Measurements from ENCODE around the gene OXLD1.
A peak's percentile ranks its signal among the peaks of the same experiment; 100 is the strongest.

Gene OXLD1

DNA sequence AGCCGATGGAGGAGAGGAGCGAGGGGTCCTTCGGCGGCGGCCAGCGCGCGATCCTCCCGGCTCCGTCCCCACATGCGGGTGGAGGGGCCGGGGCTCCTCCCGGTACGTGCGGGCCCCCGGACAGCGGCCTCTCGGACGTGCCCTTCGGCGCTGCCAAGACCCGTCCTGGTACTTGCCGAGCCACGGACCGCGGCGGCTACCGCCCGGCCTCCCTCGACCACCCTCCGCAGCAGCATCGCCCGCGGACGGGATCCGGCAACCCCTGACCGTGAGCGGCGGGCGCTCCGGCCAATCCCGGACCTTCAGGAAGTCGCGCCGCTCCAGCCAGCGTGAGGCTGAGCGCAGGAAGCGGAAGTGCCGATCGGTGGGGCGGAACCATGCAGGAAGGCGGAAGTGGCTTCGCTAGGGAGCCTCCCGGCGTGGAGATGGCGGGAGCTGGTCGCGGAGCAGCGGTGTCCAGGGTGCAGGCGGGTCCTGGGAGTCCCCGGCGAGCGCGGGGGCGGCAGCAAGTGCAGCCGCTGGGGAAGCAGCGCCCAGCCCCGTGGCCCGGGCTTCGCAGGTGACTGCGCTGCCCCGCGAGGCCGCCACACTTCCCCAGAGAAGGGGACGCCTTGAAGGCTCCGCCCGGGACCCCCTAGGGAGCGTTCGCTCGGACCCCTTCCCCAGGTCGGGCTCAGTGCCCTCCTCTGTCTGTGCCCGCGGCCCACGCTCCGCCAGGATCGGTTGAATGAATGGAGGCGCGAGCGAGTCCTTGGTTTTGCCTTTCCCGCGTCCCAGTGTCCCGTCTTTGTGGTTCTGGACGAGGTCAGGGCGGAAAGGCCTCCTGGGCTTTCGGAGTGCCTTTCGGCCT is at the start of gene OXLD1, which contains the start of gene CCDC137:
Gene OXLD1, minus strand, starts transcription at position 264 of the 850 bp plus-strand sequence. Its CDS starts 28 bp downstream, at position 236.
Gene CCDC137, plus strand, starts transcription at position 396 of the 850 bp plus-strand sequence. Its CDS starts 30 bp downstream, at position 426.
- DNase-seq (ENCODE audit: low spot score): peak; percentile 97

DNA sequence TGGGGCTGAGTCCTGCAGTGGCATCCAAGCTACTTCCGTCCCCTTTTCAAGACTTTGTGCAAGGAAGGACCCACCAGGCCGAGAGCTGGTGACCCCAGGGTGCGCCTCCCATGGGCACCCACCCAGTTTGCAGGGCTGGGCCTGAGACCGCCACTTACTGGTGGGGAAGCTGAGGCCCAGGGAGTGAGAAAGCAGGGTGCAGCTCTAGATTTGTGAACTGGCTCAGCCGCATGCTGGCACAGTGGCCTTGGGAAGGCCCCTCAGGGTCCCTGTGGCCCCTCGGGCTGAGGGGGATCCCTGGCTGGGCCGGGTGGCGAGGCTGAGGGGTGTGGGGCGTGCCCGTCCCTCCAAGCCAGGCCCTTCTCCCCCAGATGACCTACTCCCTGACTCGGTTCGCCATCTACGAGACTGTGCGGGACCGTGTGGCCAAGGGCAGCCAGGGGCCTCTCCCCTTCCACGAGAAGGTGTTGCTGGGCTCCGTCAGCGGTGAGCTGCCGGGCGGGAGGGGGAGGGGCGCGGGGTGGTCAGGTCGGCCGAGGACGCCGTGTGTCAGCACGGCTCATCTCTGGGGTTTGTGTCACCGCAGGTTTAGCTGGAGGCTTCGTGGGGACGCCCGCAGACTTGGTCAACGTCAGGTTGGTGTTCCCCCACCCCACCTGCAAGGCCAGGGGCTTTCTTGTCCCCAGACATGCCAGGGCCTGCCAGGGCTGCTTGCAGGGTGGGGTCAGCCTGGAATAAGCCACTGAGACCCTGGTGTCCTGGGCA is 48.9 kb upstream of the OXLD1 start:
- no peak for DNase-seq (ENCODE audit: low spot score)

GRCh38 chr17:81714412-81715106 is 48.2 kb upstream of the OXLD1 start:
- DNase-seq (ENCODE audit: low spot score): no peak

DNA sequence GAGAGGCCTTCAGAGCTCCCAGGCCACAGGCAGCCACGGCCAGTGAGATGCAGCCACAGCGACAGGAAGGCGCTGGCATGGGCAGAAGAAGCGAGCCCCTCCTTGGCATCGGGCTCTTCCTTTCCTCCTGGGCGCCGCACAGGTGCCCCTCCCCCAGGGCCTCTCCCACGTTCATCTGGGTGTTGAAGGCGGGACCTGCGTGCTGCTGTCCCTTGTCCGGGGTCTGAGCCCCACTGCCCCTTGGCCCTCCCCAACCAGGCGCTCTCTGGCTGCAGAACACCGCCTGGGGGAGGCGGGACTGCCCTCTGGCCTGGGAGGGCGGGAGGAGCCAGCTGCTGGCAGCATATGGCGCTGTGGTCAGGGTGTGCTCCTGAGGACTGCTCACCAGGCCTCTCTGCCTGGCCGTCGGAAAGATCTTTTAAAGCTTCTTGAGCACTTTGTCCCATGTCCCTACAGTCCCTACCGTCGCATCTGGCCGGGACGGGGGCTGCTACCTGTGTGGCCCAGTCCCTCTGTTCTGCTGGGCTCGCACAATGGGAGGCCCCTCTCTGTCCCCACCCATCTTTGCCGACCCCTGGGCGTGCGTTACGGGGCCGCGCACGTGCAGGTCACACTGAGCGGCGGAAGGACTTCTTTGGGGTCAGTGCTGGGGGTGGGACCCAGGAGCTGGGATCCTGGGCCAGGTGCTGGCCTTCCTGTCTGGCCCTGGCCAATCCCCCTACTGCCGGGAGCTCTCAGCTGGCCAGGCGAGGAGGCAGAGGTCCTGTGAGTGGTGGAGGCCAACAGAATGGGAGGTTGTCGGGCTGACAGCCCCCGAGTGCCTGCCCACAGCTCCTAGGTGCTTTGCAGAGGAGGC is 47.4 kb upstream of the OXLD1 start:
- DNase-seq (ENCODE audit: low spot score): no peak

- DNase-seq (ENCODE audit: low spot score): no peak
Observed at GRCh38 chr17:81713004-81713555, 46.7 kb upstream of the OXLD1 start.

- no peak for DNase-seq (ENCODE audit: low spot score)
Observed at GRCh38 chr17:81712468-81713003, 46.1 kb upstream of the OXLD1 start.

DNA sequence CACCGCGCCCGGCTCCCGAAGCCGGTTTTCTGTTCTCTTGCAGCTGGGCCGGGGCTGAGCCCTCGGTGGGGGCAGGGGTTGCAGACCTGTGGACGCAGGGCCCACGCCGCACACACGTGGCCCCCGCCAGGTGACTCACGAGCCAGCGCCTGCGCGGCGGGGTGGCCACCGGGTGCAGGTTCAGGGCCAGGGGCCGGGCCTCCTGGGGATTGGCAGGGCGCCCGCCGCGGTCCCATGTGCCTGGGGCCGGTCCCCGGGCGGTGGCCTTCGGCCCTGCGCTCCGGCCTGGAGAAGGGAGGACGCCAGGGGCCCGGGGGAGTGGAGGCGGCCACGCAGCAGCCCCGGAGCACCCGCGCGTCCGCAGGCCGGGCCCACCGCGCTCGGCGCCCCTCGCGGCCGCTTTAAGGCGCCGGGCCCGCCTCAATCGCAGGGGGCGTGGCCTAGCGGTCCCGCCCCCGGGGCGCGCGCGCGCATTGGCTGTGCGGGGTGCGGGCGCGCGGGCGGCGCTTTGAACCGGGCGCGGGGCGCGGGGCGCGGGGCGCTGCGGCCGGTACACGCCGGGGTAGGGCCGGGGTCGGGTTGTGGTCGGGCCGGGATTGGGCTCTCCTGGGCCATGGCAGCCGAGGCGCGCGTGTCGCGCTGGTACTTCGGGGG is 45.5 kb upstream of the OXLD1 start, which contains the start of gene SLC25A10:
Gene SLC25A10, plus strand, starts transcription at position 471 of the 654 bp plus-strand sequence. Its CDS starts 143 bp downstream, at position 614.
- peak; percentile 84 for DNase-seq (ENCODE audit: low spot score)

- DNase-seq (ENCODE audit: low spot score): no peak
Observed at GRCh38 chr17:81710514-81711308, 44.3 kb upstream of the OXLD1 start.

- DNase-seq (ENCODE audit: low spot score): no peak
Observed at GRCh38 chr17:81708739-81709185, 42.4 kb upstream of the OXLD1 start.

GRCh38 chr17:81707725-81708646 is 41.6 kb upstream of the OXLD1 start:
- DNase-seq (ENCODE audit: low spot score): no peak

GRCh38 chr17:81706757-81707624 is 40.6 kb upstream of the OXLD1 start:
- DNase-seq (ENCODE audit: low spot score): no peak

DNA sequence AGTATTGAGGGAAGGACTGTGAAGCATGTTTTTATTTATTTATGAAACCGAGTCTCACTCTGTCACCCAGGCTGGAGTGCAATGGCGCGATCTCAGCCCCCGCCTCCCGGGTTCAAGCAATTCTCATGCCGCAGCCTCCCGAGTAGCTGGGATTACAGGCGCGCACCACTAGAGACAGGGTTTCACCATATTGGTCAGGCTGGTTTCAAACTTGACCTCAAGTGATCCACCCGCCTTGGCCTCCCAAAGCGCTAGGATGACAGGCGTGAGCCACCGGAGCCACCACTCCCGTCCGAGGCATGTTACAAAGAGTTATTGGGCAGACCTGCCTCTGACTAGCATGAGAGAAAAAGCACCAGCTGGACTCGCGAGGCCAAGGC is 39.8 kb upstream of the OXLD1 start:
- DNase-seq (ENCODE audit: low spot score): no peak

DNA sequence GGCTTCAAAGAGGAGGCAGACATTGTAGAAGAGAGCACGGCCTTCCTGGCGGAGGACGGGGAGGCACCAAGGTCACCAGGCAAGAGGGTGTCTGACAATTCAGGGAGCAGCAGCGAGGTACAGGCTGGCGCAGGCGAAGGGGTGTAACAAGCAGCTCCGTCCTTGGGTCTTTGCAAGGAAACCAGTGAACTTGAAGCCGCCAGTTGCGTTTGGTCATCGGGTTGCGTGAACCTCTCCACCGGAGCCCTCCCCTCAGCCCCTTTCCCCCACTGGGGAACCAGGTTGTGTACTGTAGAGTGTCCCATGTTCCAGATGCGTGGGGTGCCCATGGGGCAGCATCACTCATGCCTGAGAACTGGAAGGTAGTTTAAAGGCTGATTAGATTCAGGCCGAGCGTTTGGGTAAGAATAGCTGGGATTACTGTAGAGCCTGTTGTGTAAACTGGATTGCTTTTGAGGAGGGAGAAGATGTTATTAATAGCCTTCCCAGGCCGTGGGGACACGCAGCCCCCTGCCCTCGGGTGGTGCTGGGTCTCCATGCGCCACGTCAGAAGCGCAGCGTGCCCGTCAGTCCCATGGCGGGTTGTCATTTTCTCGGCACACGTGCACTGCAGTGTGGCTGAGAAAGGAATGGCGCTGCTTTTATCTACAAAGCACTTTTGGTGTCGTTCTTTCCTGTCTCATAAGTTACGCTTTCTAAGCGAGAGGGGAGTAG is 39.3 kb upstream of the OXLD1 start:
- no peak for DNase-seq (ENCODE audit: low spot score)

DNA sequence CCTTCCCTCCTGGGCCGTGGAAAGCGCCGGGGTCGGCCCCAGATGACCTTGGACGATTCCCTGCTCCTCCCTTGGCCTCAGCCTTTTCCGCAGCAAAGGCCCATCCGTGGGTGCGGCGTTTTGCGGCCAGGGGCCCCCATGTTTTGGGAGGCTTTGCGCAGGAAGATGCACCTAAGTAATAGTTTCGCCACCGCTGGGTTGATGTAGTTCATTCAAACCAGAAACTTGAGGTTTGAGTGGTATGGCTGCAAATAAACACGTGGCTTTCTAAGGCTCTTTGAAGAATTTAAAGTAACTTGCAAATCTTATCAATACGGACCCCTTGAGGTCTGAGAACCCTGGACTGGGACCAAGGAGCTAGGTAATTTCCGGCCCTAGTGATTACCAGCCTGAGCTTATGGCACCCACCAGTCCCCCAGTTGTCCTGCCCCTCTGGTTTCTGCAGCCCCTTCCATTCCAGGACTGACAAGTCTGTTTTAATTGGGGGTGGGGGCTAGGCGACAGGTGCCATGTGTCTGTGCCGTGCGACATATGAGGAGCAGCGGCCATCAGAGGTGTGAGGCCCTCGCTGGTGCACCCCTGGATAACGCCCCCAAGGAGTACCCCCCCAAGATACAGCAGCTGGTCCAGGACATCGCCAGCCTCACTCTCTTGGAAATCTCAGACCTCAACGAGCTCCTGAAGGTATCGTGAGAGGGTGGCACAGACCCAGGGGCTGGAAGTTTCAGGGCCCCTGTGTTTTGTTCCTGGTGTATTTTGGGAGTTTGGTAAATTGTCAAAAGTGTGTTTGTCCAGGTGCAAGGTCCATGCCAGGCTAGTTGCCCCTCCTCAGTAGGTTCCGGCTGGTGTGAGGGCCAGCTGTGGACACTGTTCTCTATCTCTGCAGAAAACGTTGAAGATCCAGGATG is 37.6 kb upstream of the OXLD1 start:
- no peak for DNase-seq (ENCODE audit: low spot score)

Data from left forelimb (tissue), 1 donor.